GM12891 (cell line): ENCODE data around the gene GMPPB.

Experiments used
- PAX5 ChIP-seq: IDR thresholded peaks from 2 replicates; pipeline ENCODE4 v1.6.1; 2011; ENCODE audit warnings: low read length, moderate library complexity, mild to moderate bottlenecking; ENCODE audit not compliant: insufficient read depth, severe bottlenecking
- POLR2A ChIP-seq: IDR thresholded peaks from 2 replicates; pipeline ENCODE4 v1.6.1; 2011; ENCODE audit warnings: low read depth, low read length, control low read depth
- POLR2AphosphoS5 ChIP-seq: IDR thresholded peaks from 2 replicates; pipeline ENCODE4 v1.6.1; 2011; ENCODE audit warnings: low read depth, low read length, control low read depth
- POU2F2 ChIP-seq: IDR thresholded peaks from 2 replicates; pipeline ENCODE4 v1.6.1; 2011; ENCODE audit warnings: low read depth, mild to moderate bottlenecking, control low read depth, low read length, moderate library complexity
- SPI1 ChIP-seq: IDR thresholded peaks from 2 replicates; pipeline ENCODE4 v1.6.1; 2011; ENCODE audit warnings: low read depth, low read length, control low read depth
- TAF1 ChIP-seq: IDR thresholded peaks from 2 replicates; pipeline ENCODE4 v1.6.1; 2011; ENCODE audit warnings: low read depth, low read length, control low read depth

- no peak for TF ChIP-seq TAF1
- TF ChIP-seq POLR2A: no peak
- TF ChIP-seq POLR2AphosphoS5: no peak
- no peak for TF ChIP-seq SPI1
- no peak for TF ChIP-seq PAX5
- no peak for TF ChIP-seq POU2F2
These were observed 49.0 kb upstream of the GMPPB start for GRCh38 chr3:49772703-49773102.
